CD14-positive monocyte (primary cell): ENCODE data around the gene ACOT7. TPM values are rescaled to one million over a fixed set of nuclear protein-coding genes. Genes with fewer than 3 reads are reported as not detected.

Source experiments
- DNase-seq, 3 donors: peaks; one replicate each; pipeline ENCODE4 v3.0.0-alpha.2; 2011 to 2022
- H2AFZ ChIP-seq: 2 replicates; pipeline ENCODE4 v1.6.0; 2012; ENCODE audit warnings: mild to moderate bottlenecking, low read depth, low read length, inconsistent platforms; ENCODE audit not compliant: insufficient read depth, poor library complexity, severe bottlenecking
- H3K27ac ChIP-seq, 2 donors: 1 replicate in 1 of 2; 2 replicates in 1 of 2; pipeline ENCODE4 v1.5.1; 2012 to 2013; ENCODE audit warnings: low read length in 2 of 2, control low read depth in 1 of 2, inconsistent platforms in 1 of 2, low read depth in 1 of 2, mild to moderate bottlenecking in 1 of 2
- H3K27me3 ChIP-seq, 2 donors: one replicate each; pipeline versions ENCODE4 v1.6.0 to v1.6.1; 2011 to 2013; ENCODE audit warnings: low read length in 2 of 2; ENCODE audit not compliant: control insufficient read depth in 2 of 2, insufficient read depth in 2 of 2
- H3K36me3 ChIP-seq, 2 donors: replicated peaks in 1 of 2; 1 replicate in 1 of 2; 2 replicates in 1 of 2; pipeline versions ENCODE4 v1.5.1 to v1.6.1; 2012 to 2013; ENCODE audit warnings: low read length in 2 of 2, control low read depth in 1 of 2, inconsistent platforms in 1 of 2, mild to moderate bottlenecking in 1 of 2; ENCODE audit not compliant: insufficient read depth in 2 of 2, control insufficient read depth in 1 of 2
- H3K4me1 ChIP-seq, 2 donors: 1 replicate in 1 of 2; 2 replicates in 1 of 2; pipeline versions ENCODE4 v1.5.1 to v1.6.1; 2012 to 2013; ENCODE audit warnings: low read length in 2 of 2, control low read depth in 1 of 2, inconsistent platforms in 1 of 2, mild to moderate bottlenecking in 1 of 2, moderate library complexity in 1 of 2; ENCODE audit not compliant: insufficient read depth in 2 of 2, control insufficient read depth in 1 of 2
- H3K4me2 ChIP-seq: replicated peaks from 2 replicates; pipeline ENCODE3; 2012; ENCODE audit warnings: low read length, moderate library complexity, mild to moderate bottlenecking; ENCODE audit not compliant: poor library complexity, severe bottlenecking; ENCODE audit errors: extremely low read depth
- H3K4me3 ChIP-seq, 3 experiments: fragments of 200-600 bp in 1 of 3; sonication (generic) in 1 of 3; replicated peaks in 1 of 3; 1 replicate in 2 of 3; 2 replicates in 1 of 3; pipeline ENCODE4 v1.5.1; 2011 to 2013; ENCODE audit warnings: low read length in 3 of 3, mild to moderate bottlenecking in 3 of 3, control low read depth in 2 of 3, low read depth in 2 of 3, inconsistent platforms in 1 of 3, moderate library complexity in 1 of 3
- H3K79me2 ChIP-seq: 2 replicates; pipeline ENCODE4 v1.6.0; 2012; ENCODE audit warnings: mild to moderate bottlenecking, control low read depth, inconsistent platforms, low read length, moderate library complexity; ENCODE audit not compliant: insufficient read depth
- H3K9ac ChIP-seq: 2 replicates; pipeline ENCODE4 v1.6.0; 2017; ENCODE audit warnings: low read length, mild to moderate bottlenecking; ENCODE audit not compliant: insufficient read depth, poor library complexity, severe bottlenecking
- H3K9me3 ChIP-seq, 2 donors: replicated peaks in 1 of 2; 1 replicate in 1 of 2; 2 replicates in 1 of 2; pipeline versions ENCODE4 v1.5.1 to v1.6.1; 2012 to 2013; ENCODE audit warnings: low read length in 2 of 2, control low read depth in 1 of 2; ENCODE audit not compliant: control insufficient read depth in 1 of 2, insufficient read depth in 1 of 2
- H4K20me1 ChIP-seq: 2 replicates; pipeline ENCODE4 v1.6.0; 2012; ENCODE audit warnings: mild to moderate bottlenecking, low read length, control low read depth, moderate library complexity; ENCODE audit not compliant: insufficient read depth
- H3K27ac Mint-ChIP-seq, 7 donors: one replicate each; pipeline ENCODE4 v1.8.0; 2020; ENCODE audit warnings: mild to moderate bottlenecking in 7 of 7, mixed read lengths in 7 of 7, moderate library complexity in 6 of 7, inconsistent platforms in 2 of 7
- H3K27me3 Mint-ChIP-seq, 3 donors: one replicate each; pipeline ENCODE4 v1.8.0; 2021 to 2022; ENCODE audit warnings: low read depth in 3 of 3, mild to moderate bottlenecking in 3 of 3, mixed read lengths in 3 of 3, moderate library complexity in 3 of 3, inconsistent platforms in 1 of 3
- H3K36me3 Mint-ChIP-seq, 2 donors: one replicate each; pipeline ENCODE4 v1.8.0; 2020; ENCODE audit warnings: mixed read lengths in 2 of 2, inconsistent platforms in 1 of 2, mild to moderate bottlenecking in 1 of 2
- H3K4me1 Mint-ChIP-seq: one replicate; pipeline ENCODE4 v1.8.0; 2020; ENCODE audit warnings: mild to moderate bottlenecking, mixed read lengths
- H3K4me3 Mint-ChIP-seq, 2 donors: one replicate each; pipeline ENCODE4 v1.8.0; 2020; ENCODE audit warnings: mild to moderate bottlenecking in 2 of 2, mixed read lengths in 2 of 2, moderate library complexity in 1 of 2
- H3K9me3 Mint-ChIP-seq, 7 donors: one replicate each; pipeline ENCODE4 v1.8.0; 2020 to 2022; ENCODE audit warnings: mixed read lengths in 7 of 7, mild to moderate bottlenecking in 6 of 7, moderate library complexity in 6 of 7, inconsistent platforms in 2 of 7
- WGBS: methylation state at CpG from one replicate; pipeline ENCODE4 v1.1.5; 2013; ENCODE audit warnings: missing lambda C conversion rate; ENCODE audit not compliant: insufficient coverage; 5-methylcytosine and 5-hydroxymethylcytosine counted together
- intact Hi-C, 2 donors: fragments of 100-400 bp; cut with micrococcal nuclease; formaldehyde crosslinking; loops; one replicate each; pipeline versions ENCODE4 v1.15.0 to v1.15.1; 2023
- polyA plus RNA-seq, 3 donors: library from polyadenylated mRNA; depleted of rRNA in 1 of 3; unstranded in 2 of 3; stranded (reverse) in 1 of 3; fragments of 300-500 nt in 2 of 3; fragments of >200 nt in 1 of 3; fragmentation: Illumina TruSeq in 2 of 3; gene quantifications; 1 replicate in 2 of 3; 2 replicates in 1 of 3; pipeline ENCODE4 v1.2.3, GENCODE V29; 2012 to 2021
- TF ChIP-seq, protein P1 (sequence below): fragments of 200-600 bp; IDR thresholded peaks from one replicate; pipeline ENCODE4 v1.8.0; 2022; ENCODE audit warnings: antibody characterized with exemption, mild to moderate bottlenecking

Gene ACOT7
- polyA plus RNA-seq, 3 donors: 0.63 to 4.3 (median 1.4) TPM

DNA sequence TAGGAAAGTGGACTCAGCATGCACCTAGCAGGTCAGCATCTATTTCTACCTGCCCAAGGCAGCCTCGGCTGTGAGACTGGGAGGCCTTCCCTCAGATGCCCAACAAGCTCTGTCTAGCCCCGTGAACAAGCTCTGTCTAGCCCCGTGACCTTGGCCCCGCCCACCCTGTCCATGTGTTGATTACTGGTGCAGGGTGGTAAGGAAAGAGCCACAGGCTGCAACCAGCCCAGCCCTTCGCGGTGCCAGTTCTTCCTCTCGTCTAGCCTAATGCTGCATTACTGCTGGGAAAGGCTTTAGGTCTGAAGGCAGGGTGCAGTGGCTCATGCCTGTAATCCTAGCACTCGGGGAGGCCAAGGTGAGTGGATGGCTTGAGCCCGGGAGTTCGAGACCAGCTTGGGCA is 134.9 kb downstream of the ACOT7 start:
- peak overlapping the region in 1 of 7 donors; percentile 80 for H3K27ac Mint-ChIP-seq
- Histone ChIP-seq H2AFZ (no peak overlapping the region), H4K20me1 (no peaks in the 10 kb centered on the region), H3K36me3 (no peaks in the 10 kb centered on the region), H3K4me3 (no peak overlapping the region), H3K27me3 (peaks cover 8 to 36% of the 10 kb centered on the region in 2 donors), H3K4me1 (peaks cover 11 to 18% of the 10 kb centered on the region in 2 donors), H3K4me2 (no peak overlapping the region), H3K27ac (no peak overlapping the region), H3K9me3 (no peaks in the 10 kb centered on the region), H3K9ac (no peak overlapping the region), H3K79me2 (no peaks in the 10 kb centered on the region)
- peaks cover 0 to 4% of the 10 kb centered on the region in 2 donors for H3K36me3 Mint-ChIP-seq
- WGBS: 81% methylated on average over 8 of the region's 10 CpGs
- peaks cover 0 to 1% (median 0%) of the 10 kb centered on the region in 7 donors for H3K9me3 Mint-ChIP-seq
- TF ChIP-seq, protein P1, sequence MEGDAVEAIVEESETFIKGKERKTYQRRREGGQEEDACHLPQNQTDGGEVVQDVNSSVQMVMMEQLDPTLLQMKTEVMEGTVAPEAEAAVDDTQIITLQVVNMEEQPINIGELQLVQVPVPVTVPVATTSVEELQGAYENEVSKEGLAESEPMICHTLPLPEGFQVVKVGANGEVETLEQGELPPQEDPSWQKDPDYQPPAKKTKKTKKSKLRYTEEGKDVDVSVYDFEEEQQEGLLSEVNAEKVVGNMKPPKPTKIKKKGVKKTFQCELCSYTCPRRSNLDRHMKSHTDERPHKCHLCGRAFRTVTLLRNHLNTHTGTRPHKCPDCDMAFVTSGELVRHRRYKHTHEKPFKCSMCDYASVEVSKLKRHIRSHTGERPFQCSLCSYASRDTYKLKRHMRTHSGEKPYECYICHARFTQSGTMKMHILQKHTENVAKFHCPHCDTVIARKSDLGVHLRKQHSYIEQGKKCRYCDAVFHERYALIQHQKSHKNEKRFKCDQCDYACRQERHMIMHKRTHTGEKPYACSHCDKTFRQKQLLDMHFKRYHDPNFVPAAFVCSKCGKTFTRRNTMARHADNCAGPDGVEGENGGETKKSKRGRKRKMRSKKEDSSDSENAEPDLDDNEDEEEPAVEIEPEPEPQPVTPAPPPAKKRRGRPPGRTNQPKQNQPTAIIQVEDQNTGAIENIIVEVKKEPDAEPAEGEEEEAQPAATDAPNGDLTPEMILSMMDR: no peak
- DNase-seq: no peak
- peaks cover 11% of the 10 kb centered on the region for H3K4me1 Mint-ChIP-seq
- peaks cover 31 to 57% (median 35%) of the 10 kb centered on the region in 3 donors for H3K27me3 Mint-ChIP-seq
- intact Hi-C loops: no loop called here
- peak overlapping the region in 1 of 2 donors; percentile 64 for H3K4me3 Mint-ChIP-seq

- peaks cover 11% of the 10 kb centered on the region for H3K4me1 Mint-ChIP-seq
- H3K9me3 Mint-ChIP-seq: peaks cover 0 to 1% (median 0%) of the 10 kb centered on the region in 7 donors
- no peak for DNase-seq
- no peak overlapping the region for H3K27ac ChIP-seq
- no peak overlapping the region for H3K4me2 ChIP-seq
- 97% methylated on average over 8 of the region's 8 CpGs for WGBS
- H3K79me2 ChIP-seq: no peaks in the 10 kb centered on the region
- no peak overlapping the region for H3K27ac Mint-ChIP-seq
- peaks cover 11 to 18% of the 10 kb centered on the region in 2 donors for H3K4me1 ChIP-seq
- H3K4me3 ChIP-seq: no peak overlapping the region
- peaks cover 0 to 4% of the 10 kb centered on the region in 2 donors for H3K36me3 Mint-ChIP-seq
- H4K20me1 ChIP-seq: no peaks in the 10 kb centered on the region
- peak overlapping the region in 1 of 2 donors; percentile 35 for H3K4me3 Mint-ChIP-seq
- intact Hi-C loops: no loop called here
- peaks cover 31 to 47% (median 41%) of the 10 kb centered on the region in 3 donors for H3K27me3 Mint-ChIP-seq
- no peaks in the 10 kb centered on the region for H3K9me3 ChIP-seq
- TF ChIP-seq, protein P1: no peak
- no peak overlapping the region for H3K9ac ChIP-seq
- no peaks in the 10 kb centered on the region for H3K36me3 ChIP-seq
- no peak overlapping the region for H2AFZ ChIP-seq
- peaks cover 8 to 31% of the 10 kb centered on the region in 2 donors for H3K27me3 ChIP-seq
Observed at GRCh38 chr1:6257541-6258069, 136.0 kb downstream of the ACOT7 start.
